GM12865 (cell line): ENCODE measurements around the gene DSG4.
"Not testable (repeated sequence)": the region's sequence is repeated elsewhere in the genome, so short reads cannot be mapped to it uniquely, and the experiment has no call there.

Experiments
- DNase-seq: peaks from one replicate; pipeline ENCODE4 v3.0.0; 2010; ENCODE audit warnings: low read depth
- H3K4me3 ChIP-seq: 2 replicates; pipeline ENCODE4 v1.5.1; 2011; ENCODE audit warnings: mild to moderate bottlenecking, low read depth, low read length, control low read depth
- TF ChIP-seq, protein P1 (sequence below): IDR thresholded peaks from 2 replicates; pipeline ENCODE4 v1.5.1; 2011; ENCODE audit warnings: low read length, control low read depth, low read depth, inconsistent platforms; ENCODE audit not compliant: insufficient read depth; ENCODE audit errors: missing control alignments

DSG4 gene

GRCh38 chr18:31376477-31376876 lies at the start of gene DSG4:
Gene DSG4, plus strand, starts transcription at chr18:31376777. Its CDS starts 135 bp downstream, at chr18:31376912.
- no peak within 1 kb of the TSS for H3K4me3 ChIP-seq
- TF ChIP-seq, protein P1, sequence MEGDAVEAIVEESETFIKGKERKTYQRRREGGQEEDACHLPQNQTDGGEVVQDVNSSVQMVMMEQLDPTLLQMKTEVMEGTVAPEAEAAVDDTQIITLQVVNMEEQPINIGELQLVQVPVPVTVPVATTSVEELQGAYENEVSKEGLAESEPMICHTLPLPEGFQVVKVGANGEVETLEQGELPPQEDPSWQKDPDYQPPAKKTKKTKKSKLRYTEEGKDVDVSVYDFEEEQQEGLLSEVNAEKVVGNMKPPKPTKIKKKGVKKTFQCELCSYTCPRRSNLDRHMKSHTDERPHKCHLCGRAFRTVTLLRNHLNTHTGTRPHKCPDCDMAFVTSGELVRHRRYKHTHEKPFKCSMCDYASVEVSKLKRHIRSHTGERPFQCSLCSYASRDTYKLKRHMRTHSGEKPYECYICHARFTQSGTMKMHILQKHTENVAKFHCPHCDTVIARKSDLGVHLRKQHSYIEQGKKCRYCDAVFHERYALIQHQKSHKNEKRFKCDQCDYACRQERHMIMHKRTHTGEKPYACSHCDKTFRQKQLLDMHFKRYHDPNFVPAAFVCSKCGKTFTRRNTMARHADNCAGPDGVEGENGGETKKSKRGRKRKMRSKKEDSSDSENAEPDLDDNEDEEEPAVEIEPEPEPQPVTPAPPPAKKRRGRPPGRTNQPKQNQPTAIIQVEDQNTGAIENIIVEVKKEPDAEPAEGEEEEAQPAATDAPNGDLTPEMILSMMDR, result no peak
- DNase-seq, result no peak

DNA sequence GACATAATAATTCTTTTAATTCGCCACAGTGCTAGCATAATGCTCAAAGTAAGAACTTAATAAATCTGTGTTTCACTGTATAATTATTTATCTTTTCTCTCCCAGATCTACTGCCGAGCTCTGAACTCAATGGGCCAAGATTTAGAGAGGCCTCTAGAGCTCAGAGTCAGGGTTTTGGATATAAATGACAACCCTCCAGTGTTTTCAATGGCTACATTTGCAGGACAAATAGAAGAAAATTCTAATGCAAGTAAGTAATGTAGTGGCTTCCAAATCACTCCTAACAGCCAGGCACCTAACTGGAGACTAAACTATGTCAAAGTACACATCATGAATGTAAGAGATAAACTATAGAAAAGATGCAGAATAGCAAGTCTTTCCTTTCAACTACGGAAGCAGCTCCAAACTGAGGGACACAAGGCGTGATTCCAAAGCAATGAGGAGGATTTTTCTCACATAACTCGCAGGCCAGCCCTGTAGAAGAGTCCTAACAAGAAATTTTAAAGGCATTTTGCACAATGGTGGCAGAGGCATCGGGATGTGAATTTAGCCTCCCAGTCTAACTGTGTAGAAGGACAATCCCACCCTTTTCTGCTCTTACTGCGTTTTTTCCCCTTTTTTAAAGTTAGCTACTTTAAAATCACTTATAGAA lies 46.7 kb upstream of the DSG4 start:
- H3K4me3 ChIP-seq, result no peak overlapping the region
- no peak for DNase-seq
- TF ChIP-seq, protein P1, result no peak

DNA sequence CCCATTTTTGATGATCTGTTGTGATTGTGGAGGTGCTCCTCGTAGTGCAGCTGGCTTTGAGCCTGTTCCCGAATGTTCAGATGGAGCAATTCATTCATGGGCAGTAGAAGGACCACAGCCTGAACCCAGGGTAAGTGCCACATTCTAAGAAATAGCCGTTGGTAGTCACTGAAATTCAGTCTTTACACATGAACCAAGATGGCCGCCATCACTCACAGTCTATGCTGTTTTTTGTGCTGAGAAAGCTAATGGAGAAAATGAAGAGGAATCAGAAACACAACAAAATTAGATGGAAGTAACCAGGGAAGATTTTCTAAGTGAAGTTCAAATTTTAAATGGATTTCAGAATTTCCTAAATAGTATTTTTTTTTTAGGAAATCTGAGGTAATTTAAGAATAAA lies 33.1 kb upstream of the DSG4 start:
- TF ChIP-seq, protein P1, result no peak
- no peak for DNase-seq
- no peak overlapping the region for H3K4me3 ChIP-seq

DNA sequence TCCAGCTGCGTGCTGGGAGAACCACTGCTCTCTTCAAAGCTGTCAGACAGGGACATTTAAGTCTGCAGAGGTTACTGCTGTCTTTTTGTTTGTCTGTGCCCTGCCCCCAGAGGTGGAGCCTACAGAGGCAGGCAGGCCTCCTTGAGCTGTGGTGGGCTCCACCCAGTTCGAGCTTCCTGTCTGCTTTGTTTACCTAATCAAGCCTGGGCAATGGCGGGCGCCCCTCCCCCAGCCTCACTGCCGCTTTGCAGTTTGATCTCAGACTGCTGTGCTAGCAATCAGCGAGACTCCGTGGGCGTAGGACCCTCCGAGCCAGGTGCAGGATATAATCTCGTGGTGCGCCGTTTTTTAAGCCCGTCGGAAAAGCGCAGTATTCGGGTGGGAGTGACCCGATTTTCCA lies 23.2 kb upstream of the DSG4 start:
- H3K4me3 ChIP-seq, DNase-seq: not testable (repeated sequence)

GRCh38 chr18:31354990-31355389 lies 21.6 kb upstream of the DSG4 start:
- H3K4me3 ChIP-seq, result no peak overlapping the region
- no peak for DNase-seq
- TF ChIP-seq, protein P1, result no peak

DNA sequence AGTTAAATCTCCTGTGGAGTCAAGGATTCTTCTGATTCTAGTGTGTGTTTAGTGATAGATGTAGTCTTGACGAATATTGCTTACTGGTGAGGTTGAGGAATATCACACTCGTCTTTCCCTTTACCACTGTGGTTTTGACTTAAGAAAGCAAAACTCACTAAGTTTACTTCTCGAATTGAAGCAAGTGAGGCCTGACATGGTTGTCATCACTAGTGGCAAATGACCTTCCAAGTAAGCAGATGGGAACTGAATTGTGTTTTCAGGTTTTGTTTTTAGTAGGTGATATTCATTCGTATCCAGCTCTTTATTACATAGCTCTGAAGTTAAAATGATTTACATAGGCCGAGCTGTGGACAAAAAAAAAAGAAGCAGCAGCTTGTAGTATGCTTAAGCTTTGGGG lies 20.6 kb upstream of the DSG4 start:
- TF ChIP-seq, protein P1, result no peak
- H3K4me3 ChIP-seq, result no peak overlapping the region
- peak; percentile 74 for DNase-seq

GRCh38 chr18:31364190-31364589 lies 12.4 kb upstream of the DSG4 start:
- TF ChIP-seq, protein P1, result no peak
- no peak for DNase-seq

More at GRCh38 chr18:31364190-31364589, 12.4 kb upstream of the DSG4 start:
- no peak overlapping the region for H3K4me3 ChIP-seq
